GM10266 (cell line): Measurements from ENCODE around the gene CIT.
A peak's percentile ranks its signal among the peaks of the same experiment; 100 is the strongest.

Experiments used
- DNase-seq: peaks from one replicate; pipeline ENCODE4 v3.0.0; 2012; ENCODE audit errors: extremely low spot score
- TF ChIP-seq, protein P1 (sequence below): IDR thresholded peaks from 2 replicates; pipeline ENCODE4 v1.5.1; 2012; ENCODE audit warnings: mild to moderate bottlenecking, low read depth; ENCODE audit not compliant: control insufficient read depth, insufficient read depth; ENCODE audit errors: missing control alignments

Gene CIT

GRCh38 chr12:119826661-119827445 is 50.3 kb downstream of the CIT start:
- TF ChIP-seq, protein P1, sequence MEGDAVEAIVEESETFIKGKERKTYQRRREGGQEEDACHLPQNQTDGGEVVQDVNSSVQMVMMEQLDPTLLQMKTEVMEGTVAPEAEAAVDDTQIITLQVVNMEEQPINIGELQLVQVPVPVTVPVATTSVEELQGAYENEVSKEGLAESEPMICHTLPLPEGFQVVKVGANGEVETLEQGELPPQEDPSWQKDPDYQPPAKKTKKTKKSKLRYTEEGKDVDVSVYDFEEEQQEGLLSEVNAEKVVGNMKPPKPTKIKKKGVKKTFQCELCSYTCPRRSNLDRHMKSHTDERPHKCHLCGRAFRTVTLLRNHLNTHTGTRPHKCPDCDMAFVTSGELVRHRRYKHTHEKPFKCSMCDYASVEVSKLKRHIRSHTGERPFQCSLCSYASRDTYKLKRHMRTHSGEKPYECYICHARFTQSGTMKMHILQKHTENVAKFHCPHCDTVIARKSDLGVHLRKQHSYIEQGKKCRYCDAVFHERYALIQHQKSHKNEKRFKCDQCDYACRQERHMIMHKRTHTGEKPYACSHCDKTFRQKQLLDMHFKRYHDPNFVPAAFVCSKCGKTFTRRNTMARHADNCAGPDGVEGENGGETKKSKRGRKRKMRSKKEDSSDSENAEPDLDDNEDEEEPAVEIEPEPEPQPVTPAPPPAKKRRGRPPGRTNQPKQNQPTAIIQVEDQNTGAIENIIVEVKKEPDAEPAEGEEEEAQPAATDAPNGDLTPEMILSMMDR, result no peak
- no peak for DNase-seq

DNA sequence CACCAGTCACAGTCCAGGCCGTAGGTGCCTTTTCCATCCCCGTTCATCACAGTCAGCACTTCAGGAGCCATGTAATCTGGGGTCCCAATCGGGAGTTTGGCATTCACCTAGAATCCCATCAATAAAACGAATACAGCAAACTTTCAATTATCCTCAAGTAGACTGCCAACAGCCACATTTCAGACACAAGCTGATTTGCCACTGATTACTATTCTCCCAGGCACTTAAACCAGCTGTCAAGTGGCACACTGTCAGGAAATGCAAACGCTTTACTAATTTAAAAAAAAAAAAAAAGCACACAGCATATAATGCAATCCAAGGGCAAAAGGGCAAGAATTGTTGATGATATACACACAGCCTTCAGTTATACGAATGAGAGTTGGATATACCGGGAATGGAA is 51.9 kb downstream of the CIT start:
- TF ChIP-seq, protein P1, result no peak

GRCh38 chr12:119822046-119822445 is 55.1 kb downstream of the CIT start:
- TF ChIP-seq, protein P1, result no peak
- no peak for DNase-seq

More for the DNA sequence above, 51.9 kb downstream of the CIT start:
- no peak for DNase-seq

DNA sequence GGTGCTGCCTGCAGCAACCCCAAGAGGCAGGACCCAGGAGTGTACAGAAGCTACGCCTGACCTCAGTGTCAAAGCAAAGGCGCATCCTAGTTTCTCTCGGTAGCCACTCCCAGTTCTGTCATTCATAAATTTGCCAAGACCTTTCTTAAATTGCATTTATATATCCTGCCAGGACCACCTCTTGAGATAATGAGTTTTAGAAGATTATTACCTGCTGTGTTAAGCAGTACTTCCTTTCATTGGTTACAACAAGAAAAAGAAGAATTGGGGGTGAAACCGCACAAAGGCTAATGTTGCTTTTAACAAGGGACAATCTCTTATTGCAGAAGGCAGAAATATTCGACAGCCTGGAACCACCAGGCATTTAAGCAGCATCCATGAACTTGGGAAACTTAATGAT is 57.8 kb downstream of the CIT start:
- TF ChIP-seq, protein P1, result no peak

GRCh38 chr12:119817546-119818343 is 59.4 kb downstream of the CIT start:
- no peak for DNase-seq
- TF ChIP-seq, protein P1, result no peak

More for the DNA sequence above, 57.8 kb downstream of the CIT start:
- DNase-seq, result no peak

- DNase-seq, result peak; percentile 31
- TF ChIP-seq, protein P1, result no peak
Observed at GRCh38 chr12:119809023-119809422, 68.1 kb downstream of the CIT start.

DNA sequence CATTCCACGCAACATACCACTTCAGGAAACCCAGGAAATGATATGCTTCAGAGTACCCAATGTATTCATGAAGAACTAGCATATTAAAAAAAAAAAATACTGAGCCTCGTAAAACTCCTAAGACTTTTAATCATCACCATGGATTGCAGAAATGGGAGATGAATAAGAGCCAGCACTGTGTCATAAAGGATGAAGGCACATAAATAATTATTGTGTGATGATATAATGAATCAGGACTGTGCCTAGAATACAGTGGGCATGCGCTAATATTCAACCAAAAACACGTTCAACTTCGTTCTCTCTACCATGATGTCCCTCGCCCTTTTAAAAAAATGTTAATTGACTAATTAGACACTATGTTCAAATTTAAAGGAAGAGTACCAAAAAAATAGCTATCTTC is 68.7 kb downstream of the CIT start:
- no peak for DNase-seq
- TF ChIP-seq, protein P1, result no peak
